Astrocyte of the cerebellum (primary cell): ENCODE results near the gene PXDC1.
A peak's percentile ranks its signal among the peaks of the same experiment; 100 is the strongest.

Source experiments
- DNase-seq: peaks from one replicate; pipeline ENCODE4 v3.0.0-alpha.2; 2011; ENCODE audit warnings: low read depth
- H3K4me3 ChIP-seq: 2 replicates; pipeline ENCODE4 v1.5.1; 2011; ENCODE audit warnings: mild to moderate bottlenecking, low read depth, low read length, moderate library complexity
- CTCF ChIP-seq: IDR thresholded peaks from 2 replicates; pipeline ENCODE4 v1.5.1; 2012; ENCODE audit warnings: low read length, low read depth, moderate library complexity, mild to moderate bottlenecking; ENCODE audit errors: missing control alignments
- in situ Hi-C: cut with HindIII; loops from 2 replicates; pipeline ENCODE4 v1.10.0; 2017; ENCODE audit warnings: low sequenced_read_pairs

The PXDC1 gene

DNA sequence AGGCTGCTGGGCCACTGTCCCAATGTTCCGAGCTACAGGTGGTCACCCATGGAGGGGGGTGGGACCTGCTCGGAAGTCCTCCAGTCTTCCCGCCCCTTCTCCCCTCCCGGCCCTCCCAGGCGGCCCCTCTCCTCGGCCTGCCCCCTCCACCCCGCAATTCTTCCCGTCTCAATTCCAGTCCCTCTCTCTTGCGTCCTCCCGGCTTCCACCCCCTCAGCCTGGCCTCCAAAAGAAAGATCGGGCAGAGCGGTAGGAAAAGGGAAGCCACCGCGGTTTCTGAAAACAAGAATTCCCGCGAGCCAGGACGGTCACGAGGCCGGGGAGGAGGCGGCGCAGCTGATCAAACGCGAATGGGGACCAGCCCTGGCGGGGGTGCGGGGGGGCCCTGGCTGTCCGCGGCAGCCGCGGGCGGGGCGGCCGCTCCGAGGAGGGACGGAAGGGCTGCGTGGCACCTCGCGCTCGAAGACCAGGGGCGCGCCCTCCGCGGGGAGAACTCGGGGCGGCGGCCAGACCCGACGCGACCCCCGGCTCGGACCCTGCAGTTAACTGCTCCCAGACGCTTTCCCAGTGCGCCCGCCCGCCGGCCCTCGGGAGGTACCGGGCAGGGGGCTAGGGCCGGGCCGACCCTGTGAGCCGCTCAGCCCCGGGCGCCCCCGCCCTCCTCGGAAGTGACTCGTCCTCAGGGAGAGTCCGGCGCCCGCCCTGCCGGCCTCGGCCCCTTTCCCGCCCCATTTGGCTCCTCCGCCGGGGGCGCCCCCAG, 1.0 kb downstream of the PXDC1 start:
- no peak for DNase-seq
- in situ Hi-C loops: no loop called here
- H3K4me3 ChIP-seq: peak overlapping the region; percentile 82
- no peak for TF ChIP-seq CTCF

DNA sequence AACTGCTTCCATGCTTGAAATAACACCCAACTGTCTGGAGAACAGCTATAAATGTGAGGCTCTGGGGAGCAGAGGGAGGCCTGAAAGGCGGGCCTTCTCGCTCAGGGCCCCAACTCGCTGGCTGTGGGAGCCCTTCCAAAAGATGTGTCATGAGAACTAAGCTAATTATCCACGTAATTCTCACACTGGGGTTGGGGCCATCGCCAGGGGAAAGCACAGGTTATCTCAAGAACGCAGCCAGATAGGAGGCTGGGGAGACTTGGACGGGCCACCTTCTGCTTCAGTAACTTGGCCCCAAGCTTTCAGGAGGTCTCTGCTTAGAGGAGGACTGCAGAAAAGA, 1.6 kb downstream of the PXDC1 start:
- in situ Hi-C loops: no loop called here
- TF ChIP-seq CTCF: no peak
- peak overlapping the region; percentile 82 for H3K4me3 ChIP-seq
- DNase-seq: peak; percentile 70

GRCh38 chr6:3749067-3749841, 2.3 kb downstream of the PXDC1 start:
- DNase-seq: no peak
- peak overlapping the region; percentile 82 for H3K4me3 ChIP-seq
- no peak for TF ChIP-seq CTCF
- in situ Hi-C loops: no loop called here

DNA sequence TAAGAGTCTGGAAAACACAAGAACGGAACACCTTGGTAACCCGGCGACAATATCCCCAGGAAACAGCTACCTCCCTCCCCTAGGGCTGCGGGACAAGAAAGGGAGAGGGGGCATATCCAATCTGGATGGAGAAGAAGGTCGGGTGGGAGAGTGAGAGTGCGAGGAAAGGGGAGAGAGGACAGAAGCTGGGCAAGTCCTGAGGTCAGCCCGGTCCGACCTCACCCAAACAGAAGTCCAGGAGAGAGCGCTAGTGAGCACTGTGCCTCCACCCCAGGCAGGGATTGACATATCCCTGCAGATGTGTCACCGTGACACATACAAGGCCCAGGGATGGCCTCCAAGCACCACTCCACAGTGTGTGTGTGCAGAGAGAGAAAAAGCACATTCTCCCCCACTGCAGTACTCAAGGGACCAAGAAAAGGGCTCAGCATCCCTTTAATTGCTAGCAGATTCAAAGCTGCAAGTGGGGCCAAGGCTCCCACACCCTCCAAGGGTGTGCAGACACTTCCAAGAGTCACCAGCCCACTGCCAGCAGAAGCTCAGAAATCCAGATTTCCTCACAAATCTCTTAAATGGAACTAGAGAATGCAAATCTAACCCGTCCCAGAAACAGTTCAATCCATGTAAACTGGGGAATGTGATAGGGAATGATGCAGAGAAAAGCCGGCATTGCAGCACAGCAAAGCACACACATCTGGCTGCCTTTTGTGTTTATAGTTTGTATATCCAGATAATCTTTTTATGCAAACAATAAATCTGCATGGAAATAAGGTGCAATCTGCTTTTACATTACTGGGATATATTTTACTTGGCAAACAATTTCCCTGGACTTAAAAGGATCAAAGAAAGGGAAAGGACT, 3.1 kb downstream of the PXDC1 start:
- peak; percentile 76 for TF ChIP-seq CTCF
- DNase-seq: no peak
- peak overlapping the region; percentile 82 for H3K4me3 ChIP-seq
- in situ Hi-C loops: no loop called here

DNA sequence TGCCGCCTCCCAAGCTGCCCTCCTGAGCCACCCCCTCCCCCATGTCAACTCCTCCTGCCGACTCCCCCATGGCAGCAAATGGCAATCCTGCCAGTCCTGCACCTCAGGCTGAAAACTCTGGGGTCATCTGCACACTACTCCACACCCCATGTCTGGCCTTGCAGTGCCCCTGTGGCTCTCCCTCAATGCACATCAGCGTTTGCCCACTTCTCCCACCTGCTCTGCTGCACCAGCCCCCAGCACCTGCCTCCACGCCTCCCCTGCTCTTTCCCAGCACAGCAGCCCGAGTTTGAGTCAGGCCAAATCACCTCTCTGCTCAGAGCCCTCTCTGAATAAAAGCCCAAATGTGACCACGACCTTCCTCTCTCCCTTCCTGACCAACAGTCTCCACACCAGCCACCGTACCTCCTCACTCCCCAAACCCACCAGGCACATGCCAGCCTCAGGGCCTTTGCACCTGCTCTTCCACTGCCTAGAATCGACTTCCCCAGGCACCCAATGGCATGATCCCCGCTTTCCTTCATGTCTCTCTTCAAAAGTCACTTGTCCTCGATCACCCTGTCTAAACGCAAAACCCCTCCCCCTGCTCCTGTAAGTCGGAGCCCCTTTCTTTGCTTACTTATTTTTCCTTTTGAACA, 4.3 kb downstream of the PXDC1 start:
- TF ChIP-seq CTCF: no peak
- H3K4me3 ChIP-seq: no peak overlapping the region
- DNase-seq: no peak
- in situ Hi-C loops: no loop called here

DNA sequence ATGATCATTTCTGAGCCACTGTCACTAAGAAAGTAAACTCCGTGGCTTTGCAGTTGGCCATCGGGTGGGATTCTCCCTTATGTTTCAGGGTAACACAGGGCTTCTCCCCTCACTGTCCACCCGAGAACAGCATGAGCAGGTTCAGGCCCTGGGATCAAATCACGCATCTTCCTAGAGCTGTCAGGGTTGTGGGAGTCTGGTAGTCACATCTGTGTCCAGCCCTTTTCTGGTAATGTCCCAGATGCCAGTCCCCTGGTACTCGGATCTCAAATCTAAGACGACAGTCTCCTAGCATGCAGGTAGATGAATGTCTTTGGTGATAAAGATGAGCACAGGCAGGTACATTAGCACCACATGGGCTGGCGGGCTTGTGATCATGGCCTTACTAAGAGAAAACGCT, 4.8 kb downstream of the PXDC1 start:
- in situ Hi-C loops: no loop called here
- DNase-seq: no peak
- no peak overlapping the region for H3K4me3 ChIP-seq
- no peak for TF ChIP-seq CTCF
